GM12892 (cell line): Measurements from ENCODE around the gene TBL1XR1.

Source experiments
- POLR2A ChIP-seq: IDR thresholded peaks from 2 replicates; pipeline ENCODE4 v1.6.1; 2011; ENCODE audit warnings: low read depth, low read length, control low read depth
- POLR2AphosphoS5 ChIP-seq: IDR thresholded peaks from 2 replicates; pipeline ENCODE4 v1.6.1; 2011; ENCODE audit warnings: low read depth, low read length, control low read depth

- TF ChIP-seq POLR2A, result no peak
- no peak for TF ChIP-seq POLR2AphosphoS5
Observed at GRCh38 chr3:177102553-177102952, 94.7 kb downstream of the TBL1XR1 start.
